ENCODE data around the gene SHTN1.

The SHTN1 gene

DNA sequence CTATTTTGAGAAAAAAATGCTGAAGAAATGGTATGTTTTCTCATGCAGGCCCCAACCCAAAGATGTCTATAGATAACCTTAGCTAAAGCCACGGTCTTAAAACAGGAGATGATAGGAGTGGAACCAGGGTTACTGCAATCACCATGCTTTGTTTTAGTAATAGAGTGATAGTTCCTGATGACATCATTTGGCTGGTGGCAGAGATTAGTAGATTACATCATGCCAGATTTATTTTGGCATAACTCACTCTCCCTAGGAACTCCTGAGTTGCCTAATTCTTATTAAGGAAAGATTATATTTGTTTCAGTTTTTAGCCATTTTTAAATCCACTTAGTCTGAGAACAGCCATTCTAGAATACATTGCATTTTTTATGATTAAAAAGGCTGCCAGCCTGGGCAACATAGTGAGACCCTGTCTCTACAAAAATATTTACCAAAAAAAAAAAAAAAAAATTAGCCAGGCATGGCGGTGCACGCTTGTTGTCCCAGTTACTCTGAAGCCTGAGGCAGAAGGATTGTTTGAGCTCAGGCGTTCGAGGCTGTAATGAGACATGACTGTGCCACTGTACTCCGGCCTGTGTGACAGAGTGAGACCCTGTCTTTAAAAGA is 137.9 kb downstream of the SHTN1 start:
- no peak overlapping the region for H3K4me3 Mint-ChIP-seq
- peaks cover 0 to under 1% of the 10 kb centered on the region in 2 donors for H3K9me3 Mint-ChIP-seq
- DNase-seq: no peak
- no peak for ATAC-seq (replicated peaks)
- H3K27ac Mint-ChIP-seq: no peak overlapping the region
- no peaks in the 10 kb centered on the region for H3K36me3 Mint-ChIP-seq (ENCODE audit: insufficient read depth)
- H3K4me1 Mint-ChIP-seq (ENCODE audit: low read depth in 2 of 2): no peaks in the 10 kb centered on the region
- H3K27me3 Mint-ChIP-seq: no peaks in the 10 kb centered on the region

- no peaks in the 10 kb centered on the region for H3K4me1 Mint-ChIP-seq (ENCODE audit: low read depth in 2 of 2)
- no peak for ATAC-seq (replicated peaks)
- no peaks in the 10 kb centered on the region for H3K27me3 Mint-ChIP-seq
- H3K4me3 Mint-ChIP-seq: no peak overlapping the region
- no peaks in the 10 kb centered on the region for H3K36me3 Mint-ChIP-seq (ENCODE audit: insufficient read depth)
- no peaks in the 10 kb centered on the region for H3K9me3 Mint-ChIP-seq
- no peak overlapping the region for H3K27ac Mint-ChIP-seq
- DNase-seq: no peak
Observed at GRCh38 chr10:116866066-116866465, 138.9 kb downstream of the SHTN1 start.

DNA sequence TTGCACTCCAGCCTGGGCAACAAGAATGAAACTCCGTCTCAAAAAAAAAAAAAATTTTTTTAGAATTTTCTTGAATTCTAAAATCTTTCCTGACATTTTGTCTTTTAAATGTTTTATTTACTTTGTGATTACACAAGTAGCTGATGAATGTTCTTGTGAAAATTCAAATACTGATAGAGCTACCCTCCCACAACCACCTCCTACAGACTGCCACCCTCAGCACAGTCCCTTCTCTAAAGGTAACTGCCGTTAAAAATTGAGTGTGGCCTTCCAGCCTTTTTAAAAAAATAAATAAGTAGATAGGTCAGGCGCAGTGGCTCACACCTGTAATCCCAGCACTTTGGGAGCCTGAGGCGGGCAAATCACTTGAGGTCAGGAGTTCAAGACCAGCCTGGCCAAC is 140.6 kb downstream of the SHTN1 start:
- no peak for DNase-seq
- no peak overlapping the region for H3K27ac Mint-ChIP-seq
- ATAC-seq (replicated peaks): no peak

GRCh38 chr10:116861796-116862195 is 143.2 kb downstream of the SHTN1 start:
- Mint-ChIP-seq H3K4me1 (ENCODE audit: low read depth in 2 of 2) (no peaks in the 10 kb centered on the region), H3K27ac (no peak overlapping the region), H3K27me3 (peaks cover 0 to 11% of the 10 kb centered on the region in 2 donors), H3K9me3 (no peaks in the 10 kb centered on the region), H3K4me3 (no peak overlapping the region), H3K36me3 (ENCODE audit: insufficient read depth) (no peaks in the 10 kb centered on the region)
- DNase-seq: no peak
- ATAC-seq (replicated peaks): no peak

More for the DNA sequence above, 140.6 kb downstream of the SHTN1 start:
- Mint-ChIP-seq H3K4me1 (ENCODE audit: low read depth in 2 of 2) (no peaks in the 10 kb centered on the region), H3K4me3 (no peak overlapping the region), H3K9me3 (no peaks in the 10 kb centered on the region), H3K27me3 (peaks cover 0 to 10% of the 10 kb centered on the region in 2 donors), H3K36me3 (ENCODE audit: insufficient read depth) (no peaks in the 10 kb centered on the region)

DNA sequence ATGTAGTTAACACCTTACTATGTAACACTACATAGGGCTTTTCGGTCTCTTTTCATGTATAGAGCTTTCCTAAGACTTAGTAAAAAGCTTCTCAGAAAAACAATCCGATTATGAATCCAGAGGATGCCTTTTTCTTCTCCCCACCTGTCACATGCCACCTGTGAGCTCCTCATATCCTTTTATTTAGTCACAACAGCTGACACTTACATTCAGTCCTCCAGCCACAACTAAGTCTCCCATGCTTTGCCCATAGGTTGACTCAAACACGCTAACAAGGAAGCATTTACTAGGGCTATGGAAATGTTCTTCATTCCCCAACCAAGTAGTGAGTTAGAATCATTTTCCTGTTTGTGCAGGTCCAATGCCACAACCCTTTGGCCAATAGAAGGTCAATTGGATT is 147.8 kb downstream of the SHTN1 start:
- DNase-seq: no peak
- no peak overlapping the region for H3K4me3 Mint-ChIP-seq
- no peaks in the 10 kb centered on the region for H3K9me3 Mint-ChIP-seq
- H3K36me3 Mint-ChIP-seq (ENCODE audit: insufficient read depth): no peaks in the 10 kb centered on the region
- no peaks in the 10 kb centered on the region for H3K4me1 Mint-ChIP-seq (ENCODE audit: low read depth in 2 of 2)
- no peak overlapping the region for H3K27ac Mint-ChIP-seq
- ATAC-seq (replicated peaks): no peak
- H3K27me3 Mint-ChIP-seq: peaks cover 1 to 14% of the 10 kb centered on the region in 2 donors

DNA sequence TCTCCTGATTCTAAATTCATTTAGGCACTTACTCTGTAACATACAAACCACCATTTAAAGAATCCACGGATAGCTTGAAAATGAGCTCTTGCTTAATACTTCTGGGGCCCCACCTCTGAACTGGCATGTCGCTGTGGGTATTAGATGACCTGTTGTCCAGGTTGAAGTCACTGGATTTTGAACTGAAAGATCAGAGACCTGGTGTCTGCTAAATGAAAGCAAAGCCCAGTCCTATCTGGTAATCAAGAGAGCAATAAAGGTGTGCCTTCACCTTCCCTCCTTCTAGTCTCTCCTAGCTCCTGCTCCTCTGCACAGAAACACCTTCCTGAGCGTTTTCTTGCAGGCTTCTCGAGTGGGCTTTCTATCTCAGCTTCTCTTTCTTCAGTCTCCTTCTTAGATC is 151.3 kb downstream of the SHTN1 start:
- H3K4me3 Mint-ChIP-seq: no peak overlapping the region
- H3K9me3 Mint-ChIP-seq: no peaks in the 10 kb centered on the region
- H3K4me1 Mint-ChIP-seq (ENCODE audit: low read depth in 2 of 2): no peaks in the 10 kb centered on the region
- DNase-seq: no peak
- peaks cover 28 to 38% of the 10 kb centered on the region in 2 donors for H3K27me3 Mint-ChIP-seq
- H3K36me3 Mint-ChIP-seq (ENCODE audit: insufficient read depth): no peaks in the 10 kb centered on the region
- H3K27ac Mint-ChIP-seq: no peak overlapping the region
- ATAC-seq (replicated peaks): no peak

- Mint-ChIP-seq H3K9me3 (no peaks in the 10 kb centered on the region), H3K36me3 (ENCODE audit: insufficient read depth) (no peaks in the 10 kb centered on the region), H3K4me3 (no peak overlapping the region), H3K27ac (no peak overlapping the region), H3K27me3 (peaks cover 32 to 42% of the 10 kb centered on the region in 2 donors), H3K4me1 (ENCODE audit: low read depth in 2 of 2) (no peaks in the 10 kb centered on the region)
- DNase-seq: no peak
- ATAC-seq (replicated peaks): no peak
Observed at GRCh38 chr10:116853287-116853686, 151.7 kb downstream of the SHTN1 start.

DNA sequence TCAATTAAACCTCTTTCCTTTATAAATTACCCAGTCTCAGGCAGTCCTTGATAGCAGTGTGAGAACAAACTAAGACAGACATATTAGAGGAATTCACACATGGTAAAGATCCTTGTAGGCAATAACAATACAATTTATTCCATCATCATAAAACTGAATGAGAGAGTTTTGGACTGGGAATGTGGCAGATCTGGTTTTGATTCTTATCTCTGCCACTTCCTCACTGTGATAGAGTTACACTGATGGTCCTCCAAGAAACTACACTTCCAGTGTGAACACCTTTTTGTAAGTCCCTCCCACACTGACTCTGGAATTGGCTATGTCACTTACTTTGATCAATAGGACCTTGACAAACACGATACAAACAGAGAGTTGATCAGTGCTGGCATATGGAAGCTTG is 152.7 kb downstream of the SHTN1 start:
- Mint-ChIP-seq H3K4me1 (ENCODE audit: low read depth in 2 of 2) (no peaks in the 10 kb centered on the region), H3K4me3 (no peak overlapping the region), H3K27me3 (peaks cover 42 to 52% of the 10 kb centered on the region in 2 donors), H3K9me3 (no peaks in the 10 kb centered on the region), H3K36me3 (ENCODE audit: insufficient read depth) (no peaks in the 10 kb centered on the region), H3K27ac (no peak overlapping the region)
- DNase-seq (no peak), ATAC-seq (replicated peaks) (no peak)

DNA sequence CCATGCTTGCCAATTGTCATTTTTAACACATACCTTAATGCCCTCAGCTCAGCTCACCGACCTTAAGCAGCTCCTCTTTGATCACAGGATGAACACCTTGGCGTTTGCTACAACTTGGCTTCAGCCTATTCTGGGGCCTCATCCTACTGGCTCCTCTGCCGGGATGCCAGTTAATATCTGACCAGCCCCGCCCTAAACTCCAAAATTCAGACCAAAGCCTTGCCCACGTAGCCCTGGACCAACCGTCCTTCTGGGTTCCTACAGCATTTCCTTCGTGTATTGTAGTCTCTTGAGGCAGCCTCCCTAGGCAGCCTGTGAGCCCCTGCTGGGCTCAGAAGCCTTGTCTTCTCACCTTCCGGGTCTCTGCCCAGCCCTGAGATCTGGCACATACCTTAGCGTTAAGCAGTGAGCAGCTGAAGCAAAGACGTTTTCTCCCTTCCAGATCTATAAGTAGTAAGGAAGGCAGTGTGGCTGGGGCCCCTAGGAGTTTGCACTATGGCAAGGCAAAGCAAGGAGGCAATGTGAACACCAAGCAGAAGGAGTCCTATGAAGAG is 154.9 kb downstream of the SHTN1 start:
- DNase-seq: no peak

GRCh38 chr10:116849248-116850057 is 155.5 kb downstream of the SHTN1 start, which contains the start of gene ENO4:
Gene ENO4, plus strand, starts transcription at chr10:116849499. Its CDS starts 68 bp downstream, at chr10:116849567.
- ATAC-seq (replicated peaks) (peak; percentile 24), DNase-seq (no peak)
- peak within 1 kb of the TSS in 1 of 2 donors; percentile 16 for H3K27ac Mint-ChIP-seq
- no peaks in the 10 kb centered on the region for H3K9me3 Mint-ChIP-seq
- H3K4me1 Mint-ChIP-seq (ENCODE audit: low read depth in 2 of 2): no peaks in the 10 kb centered on the region
- no peaks in the 10 kb centered on the region for H3K36me3 Mint-ChIP-seq (ENCODE audit: insufficient read depth)
- H3K27me3 Mint-ChIP-seq: peaks cover 51 to 68% of the 10 kb centered on the region in 2 donors
- peak within 1 kb of the TSS; percentile 28 to 39 for H3K4me3 Mint-ChIP-seq

More for the DNA sequence above, 154.9 kb downstream of the SHTN1 start:
- Mint-ChIP-seq H3K4me1 (ENCODE audit: low read depth in 2 of 2) (no peaks in the 10 kb centered on the region), H3K36me3 (ENCODE audit: insufficient read depth) (no peaks in the 10 kb centered on the region), H3K4me3 (peak overlapping the region in 1 of 2 donors; percentile 27), H3K27me3 (peaks cover 51 to 67% of the 10 kb centered on the region in 2 donors), H3K27ac (no peak overlapping the region), H3K9me3 (no peaks in the 10 kb centered on the region)
- no peak for ATAC-seq (replicated peaks)

GRCh38 chr10:116848944-116849247 is 156.1 kb downstream of the SHTN1 start:
- no peaks in the 10 kb centered on the region for H3K9me3 Mint-ChIP-seq
- no peaks in the 10 kb centered on the region for H3K4me1 Mint-ChIP-seq (ENCODE audit: low read depth in 2 of 2)
- DNase-seq (no peak), ATAC-seq (replicated peaks) (no peak)
- peak overlapping the region; percentile 28 to 39 for H3K4me3 Mint-ChIP-seq
- no peaks in the 10 kb centered on the region for H3K36me3 Mint-ChIP-seq (ENCODE audit: insufficient read depth)
- H3K27ac Mint-ChIP-seq: no peak overlapping the region
- peaks cover 51 to 68% of the 10 kb centered on the region in 2 donors for H3K27me3 Mint-ChIP-seq

- Mint-ChIP-seq H3K4me3 (peak overlapping the region; percentile 28 to 39), H3K27ac (peak overlapping the region in 1 of 2 donors; percentile 16), H3K36me3 (ENCODE audit: insufficient read depth) (no peaks in the 10 kb centered on the region), H3K4me1 (ENCODE audit: low read depth in 2 of 2) (no peaks in the 10 kb centered on the region), H3K27me3 (peaks cover 51 to 68% of the 10 kb centered on the region in 2 donors), H3K9me3 (no peaks in the 10 kb centered on the region)
- DNase-seq: no peak
- ATAC-seq (replicated peaks): peak; percentile 62
Observed at GRCh38 chr10:116848032-116848943, 156.7 kb downstream of the SHTN1 start.

DNA sequence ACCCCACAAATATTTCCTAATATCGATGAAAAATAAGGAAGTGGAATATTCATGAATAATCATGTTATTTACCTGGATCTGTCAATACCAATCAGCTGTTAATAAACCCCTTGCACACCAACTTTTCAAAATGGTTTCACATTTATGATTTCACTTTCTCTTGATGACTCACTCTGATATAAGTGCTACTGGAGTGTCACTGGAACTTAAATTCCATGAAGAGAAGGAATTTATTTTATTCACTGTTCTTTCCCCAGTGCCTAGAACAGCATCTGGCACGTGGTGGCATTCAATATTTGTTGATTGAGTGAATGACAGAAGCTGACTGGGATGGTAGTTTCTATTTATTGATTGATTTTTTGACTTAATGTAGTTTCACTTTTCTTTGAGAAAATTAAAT is 159.2 kb downstream of the SHTN1 start:
- no peaks in the 10 kb centered on the region for H3K9me3 Mint-ChIP-seq
- H3K4me3 Mint-ChIP-seq: no peak overlapping the region
- no peak for ATAC-seq (replicated peaks)
- peaks cover 37 to 51% of the 10 kb centered on the region in 2 donors for H3K27me3 Mint-ChIP-seq
- no peak for DNase-seq
- no peaks in the 10 kb centered on the region for H3K4me1 Mint-ChIP-seq (ENCODE audit: low read depth in 2 of 2)
- no peak overlapping the region for H3K27ac Mint-ChIP-seq
- H3K36me3 Mint-ChIP-seq (ENCODE audit: insufficient read depth): no peaks in the 10 kb centered on the region
